HepG2 (cell line): ENCODE data around the gene KIF22. TPM values are rescaled to one million over a fixed set of nuclear protein-coding genes. Genes with fewer than 3 reads are reported as not detected.

Experiments
- ATF1 ChIP-seq: IDR thresholded peaks from 2 replicates; pipeline ENCODE4 v1.6.1; 2016; ENCODE audit warnings: mild to moderate bottlenecking, control low read depth
- BCL6 ChIP-seq: IDR thresholded peaks from 2 replicates; pipeline ENCODE4 v1.6.1; 2016; ENCODE audit warnings: missing genetic modification reagents, missing compliant biosample characterization
- CBX5 ChIP-seq: sonication (generic); formaldehyde crosslinking; IDR thresholded peaks from 2 replicates; pipeline ENCODE4 v1.4.0; 2020; ENCODE audit warnings: missing genetic modification reagents, borderline replicate concordance
- ERF ChIP-seq: IDR thresholded peaks from 2 replicates; pipeline ENCODE4 v1.6.1; 2018; ENCODE audit warnings: missing biosample characterization, missing genetic modification reagents
- HIC2 ChIP-seq: sonication (generic); formaldehyde crosslinking; IDR thresholded peaks from 2 replicates; pipeline ENCODE4 v1.9.0; 2022; ENCODE audit warnings: low read depth, missing genetic modification reagents
- IRX3 ChIP-seq: sonication (generic); formaldehyde crosslinking; IDR thresholded peaks from 2 replicates; pipeline ENCODE4 v1.8.1; 2023; ENCODE audit warnings: mild to moderate bottlenecking, low read depth, missing genetic modification reagents, borderline replicate concordance
- ISX ChIP-seq: sonication (generic); formaldehyde crosslinking; conservative IDR thresholded peaks from 2 replicates; pipeline ENCODE4 v1.5.0; 2020; ENCODE audit warnings: missing genetic modification reagents
- JARID2 ChIP-seq: sonication (generic); formaldehyde crosslinking; IDR thresholded peaks from 2 replicates; pipeline ENCODE4 v1.8.1; 2023; ENCODE audit warnings: missing genetic modification reagents, inconsistent platforms; ENCODE audit not compliant: insufficient replicate concordance
- JDP2 ChIP-seq: sonication (generic); formaldehyde crosslinking; IDR thresholded peaks from 2 replicates; pipeline ENCODE4 v1.8.1; 2022; ENCODE audit warnings: missing genetic modification reagents, borderline replicate concordance
- NCOA1 ChIP-seq: sonication (generic); formaldehyde crosslinking; IDR thresholded peaks from 2 replicates; pipeline ENCODE4 v1.9.0; 2021; ENCODE audit warnings: missing genetic modification reagents
- NCOR1 ChIP-seq: fragments of 200-600 bp; sonication (generic); IDR thresholded peaks from 2 replicates; pipeline ENCODE4 v1.7.0; 2017; ENCODE audit warnings: antibody characterized with exemption, low read length, borderline replicate concordance
- ZC3H13 ChIP-seq: sonication (generic); formaldehyde crosslinking; IDR thresholded peaks from 2 replicates; pipeline ENCODE4 v1.8.1; 2023; ENCODE audit warnings: mild to moderate bottlenecking, missing genetic modification reagents, moderate library complexity
- ZFX ChIP-seq: sonication (generic); formaldehyde crosslinking; IDR thresholded peaks from 2 replicates; pipeline ENCODE4 v1.4.0; 2020; ENCODE audit warnings: mild to moderate bottlenecking, low read depth, missing genetic modification reagents, moderate library complexity
- ZNF10 ChIP-seq: sonication (generic); formaldehyde crosslinking; IDR thresholded peaks from 2 replicates; pipeline ENCODE4 v1.4.0; 2020; ENCODE audit warnings: mild to moderate bottlenecking, low read depth, missing genetic modification reagents, borderline replicate concordance
- ZNF251 ChIP-seq: sonication (generic); formaldehyde crosslinking; IDR thresholded peaks from 2 replicates; pipeline ENCODE4 v1.9.0; 2021; ENCODE audit warnings: mild to moderate bottlenecking, missing genetic modification reagents
- ZNF33A ChIP-seq: sonication (generic); formaldehyde crosslinking; IDR thresholded peaks from 2 replicates; pipeline ENCODE4 v1.5.1; 2020; ENCODE audit warnings: missing genetic modification reagents, mild to moderate bottlenecking, moderate library complexity, borderline replicate concordance
- ZNF607 ChIP-seq: sonication (generic); formaldehyde crosslinking; IDR thresholded peaks from 2 replicates; pipeline ENCODE4 v1.5.1; 2020; ENCODE audit warnings: missing genetic modification reagents, mild to moderate bottlenecking, borderline replicate concordance
- ZNF790 ChIP-seq: sonication (generic); formaldehyde crosslinking; IDR thresholded peaks from 2 replicates; pipeline ENCODE4 v1.8.0; 2022; ENCODE audit warnings: missing genetic modification reagents, mild to moderate bottlenecking, borderline replicate concordance
- ZNF792 ChIP-seq: IDR thresholded peaks from 2 replicates; pipeline ENCODE4 v1.6.1; 2016
- polyA plus RNA-seq, 8 experiments: library from polyadenylated mRNA; depleted of rRNA in 3 of 8; stranded (reverse) in 7 of 8; unstranded in 1 of 8; fragments of >200 nt; fragmentation: Illumina TruSeq in 4 of 8; extraction: Trizol in 4 of 8; gene quantifications; 2 replicates each; pipeline versions ENCODE4 v1.2.1 to v1.2.3, GENCODE V29; 2011 to 2016; ENCODE audit warnings: low read depth in 4 of 8, missing spikeins in 1 of 8, mixed read lengths in 1 of 8; ENCODE audit not compliant: insufficient read depth in 1 of 8
- total RNA-seq, 5 experiments: library from RNA; depleted of rRNA; stranded (reverse); fragments of >200 nt; fragmentation: Illumina TruSeq; extraction: Trizol; gene quantifications; 2 replicates each; pipeline ENCODE4 v1.2.3, GENCODE V29; 2016; ENCODE audit warnings: low read depth in 1 of 5
- TF ChIP-seq, protein P1 (sequence below), 2 experiments: IDR thresholded peaks; 2 replicates each; pipeline ENCODE4 v1.6.1; 2011 to 2012; ENCODE audit warnings: low read length in 2 of 2, borderline replicate concordance in 1 of 2, low read depth in 1 of 2, mild to moderate bottlenecking in 1 of 2, moderate library complexity in 1 of 2
- TF ChIP-seq, protein P2 (sequence below): sonication (generic); formaldehyde crosslinking; IDR thresholded peaks from 2 replicates; pipeline ENCODE4 v1.4.0; 2020; ENCODE audit warnings: missing genetic modification reagents, mild to moderate bottlenecking, borderline replicate concordance

The KIF22 gene
- total and polyA plus RNA-seq, 2 of the 13 experiments (the other 11 are each of a cell fraction or from before 2014, with no cell fraction given) = 95.8 to 118 TPM

GRCh38 chr16:29807426-29808218 lies 17.1 kb downstream of the KIF22 start (continued):
- TF ChIP-seq, protein P1, sequence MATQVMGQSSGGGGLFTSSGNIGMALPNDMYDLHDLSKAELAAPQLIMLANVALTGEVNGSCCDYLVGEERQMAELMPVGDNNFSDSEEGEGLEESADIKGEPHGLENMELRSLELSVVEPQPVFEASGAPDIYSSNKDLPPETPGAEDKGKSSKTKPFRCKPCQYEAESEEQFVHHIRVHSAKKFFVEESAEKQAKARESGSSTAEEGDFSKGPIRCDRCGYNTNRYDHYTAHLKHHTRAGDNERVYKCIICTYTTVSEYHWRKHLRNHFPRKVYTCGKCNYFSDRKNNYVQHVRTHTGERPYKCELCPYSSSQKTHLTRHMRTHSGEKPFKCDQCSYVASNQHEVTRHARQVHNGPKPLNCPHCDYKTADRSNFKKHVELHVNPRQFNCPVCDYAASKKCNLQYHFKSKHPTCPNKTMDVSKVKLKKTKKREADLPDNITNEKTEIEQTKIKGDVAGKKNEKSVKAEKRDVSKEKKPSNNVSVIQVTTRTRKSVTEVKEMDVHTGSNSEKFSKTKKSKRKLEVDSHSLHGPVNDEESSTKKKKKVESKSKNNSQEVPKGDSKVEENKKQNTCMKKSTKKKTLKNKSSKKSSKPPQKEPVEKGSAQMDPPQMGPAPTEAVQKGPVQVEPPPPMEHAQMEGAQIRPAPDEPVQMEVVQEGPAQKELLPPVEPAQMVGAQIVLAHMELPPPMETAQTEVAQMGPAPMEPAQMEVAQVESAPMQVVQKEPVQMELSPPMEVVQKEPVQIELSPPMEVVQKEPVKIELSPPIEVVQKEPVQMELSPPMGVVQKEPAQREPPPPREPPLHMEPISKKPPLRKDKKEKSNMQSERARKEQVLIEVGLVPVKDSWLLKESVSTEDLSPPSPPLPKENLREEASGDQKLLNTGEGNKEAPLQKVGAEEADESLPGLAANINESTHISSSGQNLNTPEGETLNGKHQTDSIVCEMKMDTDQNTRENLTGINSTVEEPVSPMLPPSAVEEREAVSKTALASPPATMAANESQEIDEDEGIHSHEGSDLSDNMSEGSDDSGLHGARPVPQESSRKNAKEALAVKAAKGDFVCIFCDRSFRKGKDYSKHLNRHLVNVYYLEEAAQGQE (IDR thresholded peaks at IDR 0.05; ENCODE audit: borderline replicate concordance in 1 of 2, low read depth in 1 of 2, low read length in 2 of 2) = no peak
- TF ChIP-seq ZNF10 (CRISPR knock-in tag) (no peak), CBX5 (CRISPR knock-in tag) (peak; percentile 69), IRX3 (CRISPR knock-in tag) (peak; percentile 97; the same call in 1 of the 2 replicates), ZNF251 (peak; percentile 98), JARID2 (peak; percentile 93), JDP2 (peak; percentile 88), NCOA1 (CRISPR knock-in tag) (0 out of 2 replicates have a peak, but pooled peaks have one; percentile 72), ZNF33A (CRISPR knock-in tag) (no peak), ERF (CRISPR knock-in tag) (peak; percentile 96), ZFX (CRISPR knock-in tag) (peak; percentile 97), ZNF607 (peak; percentile 98), NCOR1 (peak; percentile 24; the same call in 1 of the 2 replicates), ZC3H13 (CRISPR knock-in tag) (peak; percentile 100), HIC2 (CRISPR knock-in tag) (peak; percentile 94), ZNF790 (peak; percentile 98; the same call in 1 of the 2 replicates), ZNF792 (CRISPR knock-in tag) (peak; percentile 95), ATF1 (no peak), BCL6 (CRISPR knock-in tag) (0 out of 2 replicates have a peak, but pooled peaks have one; percentile 29), ISX (CRISPR knock-in tag) (peak; percentile 95; the same call in 1 of the 2 replicates)
- TF ChIP-seq, protein P2, sequence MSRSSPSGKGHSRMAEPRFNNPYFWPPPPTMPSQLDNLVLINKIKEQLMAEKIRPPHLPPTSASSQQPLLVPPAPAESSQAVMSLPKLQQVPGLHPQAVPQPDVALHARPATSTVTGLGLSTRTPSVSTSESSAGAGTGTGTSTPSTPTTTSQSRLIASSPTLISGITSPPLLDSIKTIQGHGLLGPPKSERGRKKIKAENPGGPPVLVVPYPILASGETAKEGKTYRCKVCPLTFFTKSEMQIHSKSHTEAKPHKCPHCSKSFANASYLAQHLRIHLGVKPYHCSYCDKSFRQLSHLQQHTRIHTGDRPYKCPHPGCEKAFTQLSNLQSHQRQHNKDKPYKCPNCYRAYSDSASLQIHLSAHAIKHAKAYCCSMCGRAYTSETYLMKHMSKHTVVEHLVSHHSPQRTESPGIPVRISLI (CRISPR knock-in tag) = peak; percentile 81
